AG09309 (cell line): ENCODE measurements around the gene SCYL3.

Experiments used
- DNase-seq: peaks from one replicate; pipeline ENCODE4 v3.0.0-alpha.2; 2010; ENCODE audit warnings: low read depth
- H3K4me3 ChIP-seq: 2 replicates; pipeline ENCODE4 v1.5.1; 2011; ENCODE audit warnings: mild to moderate bottlenecking, low read depth, low read length, moderate library complexity; ENCODE audit not compliant: control insufficient read depth
- CTCF ChIP-seq: IDR thresholded peaks from 2 replicates; pipeline ENCODE4 v1.5.1; 2011; ENCODE audit warnings: mild to moderate bottlenecking, low read depth, low read length, inconsistent platforms; ENCODE audit not compliant: insufficient read depth, control insufficient read depth; ENCODE audit errors: missing control alignments

Gene SCYL3

DNA sequence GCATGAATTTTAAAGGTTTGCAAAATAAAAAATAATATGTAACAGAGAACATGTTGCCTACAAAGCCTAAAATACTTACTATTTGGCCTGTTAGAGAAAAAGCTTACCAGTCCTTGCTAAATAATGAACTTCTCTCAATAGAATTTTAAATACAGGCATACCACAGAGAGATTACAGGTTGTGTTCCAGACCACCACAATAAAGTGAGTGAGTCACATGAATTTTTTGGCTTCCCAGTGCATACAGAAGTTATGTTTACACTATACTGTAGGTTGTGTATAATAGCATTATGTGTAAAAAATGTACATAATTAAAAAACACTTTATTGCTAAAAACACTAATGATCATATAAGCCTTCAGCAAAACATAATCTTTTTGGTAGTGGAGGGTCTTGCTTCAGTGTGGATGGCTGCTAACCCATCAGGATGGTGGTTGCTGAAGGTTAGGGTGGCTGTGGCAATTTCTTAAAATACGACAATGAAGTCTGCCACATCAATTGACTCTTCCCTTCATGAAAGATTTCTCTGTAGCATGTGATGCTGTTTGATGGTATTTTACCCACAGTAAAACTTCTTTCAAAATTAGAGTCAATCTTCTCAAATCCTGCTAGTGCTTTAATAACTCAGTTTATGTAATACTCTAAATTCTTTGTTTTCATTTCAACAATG lies 48.6 kb downstream of the SCYL3 start:
- DNase-seq: no peak

GRCh38 chr1:169838942-169839341 lies 54.8 kb downstream of the SCYL3 start:
- H3K4me3 ChIP-seq: no peak overlapping the region
- DNase-seq: no peak
- TF ChIP-seq CTCF: no peak

More for the DNA sequence above, 48.6 kb downstream of the SCYL3 start:
- TF ChIP-seq CTCF: no peak
- H3K4me3 ChIP-seq: no peak overlapping the region

GRCh38 chr1:169836198-169836597 lies 57.5 kb downstream of the SCYL3 start:
- no peak for TF ChIP-seq CTCF
- no peak for DNase-seq
- no peak overlapping the region for H3K4me3 ChIP-seq

- no peak overlapping the region for H3K4me3 ChIP-seq
- no peak for DNase-seq
- no peak for TF ChIP-seq CTCF
Observed at GRCh38 chr1:169835647-169836046, 58.0 kb downstream of the SCYL3 start.

DNA sequence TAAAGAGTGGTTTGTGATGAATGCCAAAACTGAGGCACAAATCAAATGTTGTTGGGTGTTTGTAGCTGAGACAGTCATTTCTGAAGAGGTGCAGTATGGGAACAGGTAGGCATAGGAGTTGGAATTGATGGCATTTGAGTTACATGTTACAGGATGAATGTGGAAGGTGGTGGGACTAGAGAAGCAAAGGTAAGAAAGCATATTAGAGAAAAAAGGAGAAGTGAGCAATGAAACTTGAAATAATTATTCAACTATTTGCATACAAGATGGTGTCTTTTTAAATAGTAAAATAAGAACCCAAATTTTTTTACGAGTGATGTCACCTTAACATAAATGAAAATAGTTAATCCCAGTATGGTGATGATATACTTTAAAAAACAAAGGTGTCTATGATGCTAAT lies 58.8 kb downstream of the SCYL3 start:
- TF ChIP-seq CTCF: no peak
- H3K4me3 ChIP-seq: no peak overlapping the region
- DNase-seq: no peak

GRCh38 chr1:169833179-169833901 lies 60.4 kb downstream of the SCYL3 start:
- no peak overlapping the region for H3K4me3 ChIP-seq
- no peak for DNase-seq
- TF ChIP-seq CTCF: no peak

DNA sequence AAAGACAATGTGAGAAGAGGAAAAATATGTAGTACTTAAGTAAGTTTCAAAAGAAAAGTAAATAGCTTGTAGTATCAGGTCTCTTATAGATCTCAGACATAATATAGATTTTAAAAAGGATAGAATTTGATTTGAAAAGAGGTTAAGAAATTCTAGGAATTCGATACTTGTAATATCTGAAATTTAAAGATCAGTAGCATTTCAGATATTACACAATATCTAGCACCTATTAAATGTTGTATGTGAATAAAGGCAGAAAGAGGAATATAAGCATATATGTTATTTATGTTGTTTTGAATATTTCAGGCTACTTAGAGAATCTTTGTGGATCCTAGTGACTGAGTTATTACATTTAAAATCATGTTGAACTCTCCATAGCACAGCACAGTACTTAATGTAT lies 64.0 kb downstream of the SCYL3 start:
- no peak for TF ChIP-seq CTCF
- no peak for DNase-seq
- H3K4me3 ChIP-seq: no peak overlapping the region
